ENCODE results near the gene SLC16A1.

The SLC16A1 gene

DNA sequence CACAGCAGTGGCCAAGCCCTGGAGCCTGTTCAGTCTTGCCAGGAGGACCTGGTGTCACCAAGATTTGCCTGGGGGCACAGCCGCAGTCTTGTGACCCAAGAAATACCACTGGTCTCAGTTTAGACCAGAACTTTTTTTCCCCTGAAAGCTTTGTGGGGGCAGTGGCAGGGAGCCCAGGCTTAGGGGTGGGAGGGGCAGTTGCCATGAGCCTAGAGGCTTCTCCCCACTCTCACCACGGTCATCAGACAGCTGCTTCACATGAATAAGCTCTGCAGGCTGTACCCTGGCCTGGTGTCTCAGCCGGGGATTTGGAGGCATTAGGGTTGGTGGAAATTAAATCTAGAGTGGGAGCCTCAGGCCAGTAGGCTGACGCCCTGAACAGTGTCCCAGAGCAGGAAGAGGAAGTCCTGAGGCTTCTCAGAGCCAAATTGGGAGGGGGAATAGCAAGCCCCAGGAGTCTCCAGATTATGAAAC lies 73.7 kb downstream of the SLC16A1 start:
- no peak for DNase-seq (ENCODE audit: low read depth)

DNA sequence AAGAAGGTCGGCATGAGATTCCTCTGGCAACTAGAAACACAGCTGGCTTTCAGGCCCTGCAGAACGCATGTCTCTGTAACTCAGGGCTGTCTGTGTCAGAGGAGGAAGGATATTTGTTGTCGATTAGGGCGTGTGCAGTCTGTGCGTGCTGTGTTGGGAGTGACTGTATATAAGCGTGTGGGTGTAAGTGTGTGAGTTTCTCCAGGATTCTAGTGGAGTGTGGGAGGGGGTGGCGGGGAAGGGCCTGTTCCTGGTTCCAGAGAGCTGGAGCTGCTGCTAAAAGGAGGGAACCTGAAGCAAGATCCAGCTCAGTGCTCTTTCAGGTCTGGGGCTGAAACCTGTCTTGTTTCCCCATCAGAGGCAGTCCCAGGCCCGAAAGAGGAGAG lies 74.3 kb downstream of the SLC16A1 start:
- DNase-seq (ENCODE audit: low read depth) = no peak

DNA sequence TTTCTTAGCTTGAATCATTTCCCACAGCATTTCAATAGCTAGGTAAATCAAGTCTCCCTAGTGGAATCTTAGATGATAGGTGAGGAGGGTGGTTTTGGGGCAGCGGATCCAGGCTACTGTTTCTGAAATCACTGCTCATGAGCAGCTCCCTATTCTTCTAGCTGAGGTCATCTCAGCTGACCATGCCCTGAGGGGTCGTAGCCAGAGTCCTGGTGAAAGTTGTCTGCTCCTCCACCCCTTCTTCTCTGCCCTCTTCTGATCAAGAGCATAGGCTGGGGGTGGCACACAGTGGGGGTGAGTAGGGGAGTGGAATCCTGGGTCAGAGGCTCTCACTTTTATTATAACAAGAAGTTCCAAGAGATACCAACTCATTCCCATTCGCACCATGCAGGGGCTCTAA lies 76.2 kb downstream of the SLC16A1 start:
- no peak for DNase-seq (ENCODE audit: low read depth)

DNA sequence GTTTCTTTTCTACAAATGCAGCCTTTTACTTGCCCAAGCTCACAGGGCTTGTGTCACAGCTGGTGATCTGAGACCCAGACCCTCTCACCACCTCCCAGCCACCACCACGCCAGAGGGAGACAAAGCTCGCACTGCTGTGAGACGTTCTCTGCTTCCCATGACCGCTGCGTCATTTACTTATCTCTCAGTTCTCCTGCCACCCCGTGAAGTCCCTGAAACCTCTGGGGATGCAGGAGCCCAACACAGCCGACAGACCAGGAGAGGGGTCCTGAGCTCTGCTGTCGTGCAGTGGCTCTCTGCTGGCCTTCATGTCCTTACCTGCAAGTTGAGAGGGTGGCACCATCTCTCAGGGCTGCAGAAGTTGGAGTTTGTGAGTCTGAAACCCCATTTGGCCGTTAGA lies 77.7 kb downstream of the SLC16A1 start:
- no peak for DNase-seq (ENCODE audit: low read depth)

DNA sequence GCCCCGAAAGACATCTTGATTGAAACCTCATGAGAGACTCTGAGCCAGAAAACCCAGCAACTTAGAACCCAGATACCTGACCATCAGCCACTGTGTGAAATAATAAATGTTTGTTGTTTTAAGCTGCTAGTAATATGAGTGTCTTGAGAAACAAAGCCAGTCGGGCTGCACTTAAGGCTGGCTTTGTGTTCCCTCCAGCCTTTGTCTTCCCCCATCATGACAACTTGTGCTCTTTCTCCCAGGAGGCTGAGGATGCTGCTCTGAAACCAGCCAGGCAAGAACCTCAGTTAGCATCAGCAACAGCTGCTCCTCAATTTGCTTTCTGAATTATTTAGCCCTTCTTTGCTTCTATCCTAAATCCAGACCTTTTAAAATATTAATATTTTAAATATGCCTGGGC lies 78.2 kb downstream of the SLC16A1 start:
- DNase-seq (ENCODE audit: low read depth) = no peak

DNA sequence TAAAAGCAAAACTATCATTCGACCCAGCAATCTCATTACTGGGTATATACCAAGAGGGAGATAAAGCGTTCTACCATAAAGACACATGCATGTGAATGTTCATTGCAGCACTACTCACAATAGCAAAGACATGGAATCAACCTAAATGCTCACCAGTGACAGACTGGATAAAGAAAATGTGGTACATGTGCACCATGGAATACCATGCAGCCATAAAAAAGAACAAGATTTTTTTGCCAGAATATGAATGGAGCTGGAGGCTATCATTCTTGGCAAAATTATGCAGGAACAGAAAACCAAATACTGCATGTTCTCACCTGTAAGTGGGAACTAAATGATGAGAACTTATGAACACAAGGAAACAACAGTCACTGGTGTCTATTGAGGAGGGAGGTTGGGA lies 79.7 kb downstream of the SLC16A1 start:
- DNase-seq (ENCODE audit: low read depth) = no peak

DNA sequence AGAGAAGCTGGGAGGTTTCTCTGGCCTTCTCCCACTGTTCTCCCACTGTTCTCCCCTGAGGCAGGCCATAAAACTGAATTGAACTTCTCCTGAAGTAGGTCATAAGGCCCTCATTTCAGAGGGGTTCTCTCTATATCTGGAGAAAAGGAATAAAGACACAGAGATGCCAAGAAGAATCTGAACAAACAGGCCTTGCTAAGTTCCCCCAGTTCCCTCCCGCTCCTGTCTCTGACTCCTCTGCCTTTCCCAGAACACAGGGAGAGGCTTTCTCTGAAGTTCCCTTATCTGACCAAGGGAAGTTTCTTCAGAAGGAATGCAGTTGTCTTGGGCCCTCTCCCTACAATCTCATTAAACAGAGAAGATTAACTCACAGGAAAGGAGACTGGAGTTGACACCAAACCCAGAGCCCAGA lies 83.4 kb downstream of the SLC16A1 start:
- no peak for DNase-seq (ENCODE audit: low read depth)

DNA sequence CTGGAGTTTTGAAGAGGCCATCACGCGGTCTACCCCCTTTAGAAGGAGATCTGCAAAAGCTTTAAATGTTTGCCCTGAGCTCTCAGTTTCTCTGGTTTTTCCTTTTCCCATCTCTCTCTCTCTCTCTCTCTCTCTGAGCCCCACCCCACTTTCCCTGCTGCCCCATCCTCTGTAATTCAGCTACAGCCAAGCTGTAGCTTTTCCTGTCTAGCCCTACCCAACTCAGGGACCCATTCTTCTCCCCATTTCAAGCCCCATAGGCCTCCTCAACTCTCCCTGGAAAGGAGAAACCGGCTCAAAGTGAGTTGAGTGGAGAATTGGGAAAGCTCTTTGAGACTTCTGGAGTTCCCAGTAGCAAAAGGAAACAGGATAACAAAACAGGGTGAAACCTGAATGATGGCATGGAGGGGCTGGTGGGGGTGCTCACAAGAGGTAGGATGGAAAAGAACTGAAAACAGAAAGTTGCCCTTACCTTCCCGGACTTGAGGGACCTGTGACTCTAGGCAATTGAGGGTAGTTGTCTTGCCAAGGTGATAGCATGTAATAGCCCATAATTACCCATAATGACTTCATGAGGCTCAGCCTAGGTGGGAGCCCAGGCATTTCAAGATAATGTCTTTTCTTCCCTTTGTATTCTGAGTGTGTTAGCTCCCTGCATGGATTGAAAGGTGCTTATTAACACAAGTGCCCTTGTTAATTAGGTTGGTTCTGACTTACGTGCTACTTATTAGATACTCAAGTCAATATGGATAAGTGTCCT lies 84.9 kb downstream of the SLC16A1 start:
- DNase-seq (ENCODE audit: low read depth) = no peak

DNA sequence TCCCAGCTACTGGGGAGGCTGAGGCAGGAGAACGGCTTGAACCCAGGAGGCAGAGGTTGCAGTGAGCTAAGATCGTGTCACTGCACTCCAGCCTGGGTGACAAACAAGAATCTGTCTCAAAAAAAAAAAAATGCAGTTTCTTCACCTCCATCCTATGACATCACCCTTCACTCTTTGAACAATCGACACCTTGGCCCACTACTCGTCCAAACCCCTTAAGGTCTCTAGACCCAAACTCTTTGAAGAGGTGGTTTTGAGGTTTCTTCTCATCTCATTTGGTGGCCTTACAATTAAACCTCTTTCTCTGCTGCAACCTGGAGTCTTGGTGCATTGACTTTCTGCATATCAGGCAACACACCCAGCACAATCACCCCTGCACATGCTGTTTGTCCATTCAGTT lies 86.1 kb downstream of the SLC16A1 start:
- no peak for DNase-seq (ENCODE audit: low read depth)

DNA sequence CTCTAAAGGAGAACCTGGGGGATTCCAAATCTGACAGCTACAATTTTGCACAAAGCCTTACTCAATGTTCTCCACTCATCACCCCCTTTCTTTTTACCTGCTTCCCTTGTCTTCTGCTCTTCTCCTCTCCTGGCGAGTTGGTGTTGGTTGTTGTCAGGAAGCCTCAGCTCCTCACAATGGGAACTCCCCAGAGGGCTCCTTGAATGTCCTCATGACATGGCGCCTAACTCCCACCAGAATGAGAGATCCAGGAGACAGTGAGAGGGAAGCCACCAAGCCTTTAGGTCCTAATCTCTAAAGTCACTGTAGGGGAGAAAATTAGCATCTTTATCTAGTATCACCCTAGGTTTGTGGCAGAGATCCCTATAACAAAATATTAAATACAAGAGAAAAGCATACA lies 87.8 kb downstream of the SLC16A1 start:
- no peak for DNase-seq (ENCODE audit: low read depth)

DNA sequence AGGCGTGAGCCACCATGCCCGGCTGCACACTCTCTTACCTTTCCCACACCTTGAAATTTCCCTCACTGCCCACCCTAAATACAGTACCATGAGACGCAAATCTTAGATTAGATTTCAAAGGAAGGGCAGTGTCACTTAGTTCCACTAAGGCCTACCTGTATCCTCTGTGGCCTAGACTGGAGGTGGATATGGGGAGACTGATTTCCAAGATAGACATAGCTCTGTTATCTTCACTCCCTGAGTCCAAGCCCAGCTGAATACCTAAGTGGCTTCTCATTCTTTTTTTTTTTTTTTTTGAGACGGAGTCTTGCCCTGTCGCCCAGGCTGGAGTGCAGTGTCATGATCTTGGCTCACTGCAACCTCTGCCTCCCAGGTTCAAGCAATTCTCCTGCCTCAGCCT lies 89.0 kb downstream of the SLC16A1 start:
- DNase-seq (ENCODE audit: low read depth) = no peak

DNA sequence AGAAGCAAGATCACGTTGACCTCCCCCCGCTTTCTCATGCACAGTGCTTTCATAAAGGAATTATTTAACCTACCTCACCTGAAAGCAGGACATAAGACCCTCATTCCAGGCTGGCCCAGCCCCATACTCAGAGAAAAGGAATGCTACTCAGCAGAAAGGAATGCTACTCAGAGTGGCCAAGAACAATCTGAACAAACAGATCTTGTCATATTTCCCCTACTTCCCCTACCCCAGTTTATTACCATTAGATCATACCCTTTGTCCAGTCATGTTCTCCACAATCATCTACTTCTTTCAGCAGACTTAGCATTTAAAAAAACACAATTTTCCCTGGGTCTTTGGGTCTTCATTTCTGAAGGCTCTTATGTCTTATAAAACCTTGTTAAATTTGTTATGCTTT lies 89.8 kb downstream of the SLC16A1 start:
- no peak for DNase-seq (ENCODE audit: low read depth)

DNA sequence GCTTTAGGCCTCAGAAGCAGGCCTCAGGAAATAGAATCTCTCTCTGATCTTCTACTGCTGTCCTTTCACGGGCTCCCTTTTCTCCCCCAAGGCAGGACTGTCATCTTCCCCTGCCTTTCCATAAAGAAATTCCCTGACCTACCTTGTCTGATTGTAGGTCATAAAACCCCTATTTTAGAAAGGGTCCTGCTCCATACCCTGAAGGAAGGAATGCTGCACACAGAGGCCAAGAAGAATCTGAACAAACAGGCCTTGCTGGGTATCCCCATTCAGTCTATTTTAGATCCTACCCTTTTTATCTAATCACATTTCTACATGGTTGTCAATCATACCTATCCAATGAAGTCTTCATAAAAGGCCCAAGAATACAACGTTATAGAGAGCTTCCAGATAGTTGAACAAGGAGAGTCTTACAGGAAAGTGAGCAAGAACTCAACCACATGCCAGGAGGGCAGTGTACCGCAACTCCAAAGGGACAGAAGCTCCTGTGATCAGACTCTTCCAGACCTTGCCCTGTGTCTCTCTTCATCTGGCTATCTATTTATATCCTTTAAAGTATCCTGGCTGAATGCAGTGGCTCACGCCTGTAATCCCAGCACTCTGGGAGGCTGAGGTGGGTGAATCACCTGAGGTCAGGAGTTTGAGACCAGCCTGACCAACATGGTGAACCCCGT lies 93.1 kb downstream of the SLC16A1 start:
- DNase-seq (ENCODE audit: low read depth) = no peak

All from HS-5 (cell line).